ENCODE measurements around the gene GOLGA1.

GOLGA1 gene

DNA sequence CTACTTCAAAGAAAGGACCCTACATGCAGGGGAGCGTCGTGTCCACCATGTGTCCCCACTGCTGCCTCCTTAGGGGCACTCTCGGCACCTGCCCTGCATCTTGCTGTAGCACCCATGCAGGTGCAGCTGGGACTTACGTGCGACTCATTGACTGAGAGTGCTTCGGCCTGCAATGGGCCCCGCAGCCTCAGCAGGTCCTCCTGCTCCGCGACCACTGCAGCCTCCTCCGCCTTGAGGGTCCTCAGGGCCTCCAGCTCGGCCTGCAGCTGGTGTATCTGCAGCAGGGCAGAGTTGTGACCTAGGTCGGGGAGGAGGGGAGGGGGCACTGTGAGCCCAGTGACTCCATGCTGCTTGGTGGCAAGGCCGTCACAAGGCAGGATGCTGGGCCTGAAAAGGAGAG is 51.9 kb downstream of the GOLGA1 start:
- Mint-ChIP-seq H3K27me3 (no peaks in the 10 kb centered on the region), H3K4me3 (no peak overlapping the region), H3K9me3 (no peaks in the 10 kb centered on the region), H3K4me1 (peaks cover 6% of the 10 kb centered on the region), H3K27ac (ENCODE audit: low read depth) (no peak overlapping the region), H3K36me3 (ENCODE audit: insufficient read depth) (peaks cover 27% of the 10 kb centered on the region)
- ATAC-seq (replicated peaks; ENCODE audit: extremely low read depth, poor library complexity, severe bottlenecking) (no peak), DNase-seq (ENCODE audit: low spot score in 2 of 2) (no peak)

DNA sequence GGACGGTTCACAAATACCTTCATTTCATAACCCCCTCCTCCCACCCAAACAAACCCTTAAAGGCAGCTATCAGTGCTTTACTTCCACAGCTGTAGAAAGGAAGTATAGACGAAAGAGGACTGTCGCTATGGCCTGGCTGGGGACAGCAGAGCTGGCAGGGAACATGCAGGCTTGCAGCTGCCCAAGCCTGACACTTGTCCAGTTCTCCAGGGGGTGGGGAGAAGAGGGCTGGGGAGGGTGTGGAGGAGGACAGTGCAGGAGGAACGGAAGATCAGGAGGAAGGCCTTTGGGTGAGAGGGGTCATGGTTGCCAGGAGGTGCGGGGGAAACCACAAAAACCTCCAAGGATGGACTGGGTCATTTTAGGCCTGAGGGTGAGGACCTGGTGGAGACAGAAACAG is 53.1 kb downstream of the GOLGA1 start:
- Mint-ChIP-seq H3K4me3 (no peak overlapping the region), H3K4me1 (peaks cover 6% of the 10 kb centered on the region), H3K36me3 (ENCODE audit: insufficient read depth) (peaks cover 29% of the 10 kb centered on the region), H3K27ac (ENCODE audit: low read depth) (no peak overlapping the region), H3K9me3 (no peaks in the 10 kb centered on the region), H3K27me3 (no peaks in the 10 kb centered on the region)
- ATAC-seq (replicated peaks; ENCODE audit: extremely low read depth, poor library complexity, severe bottlenecking) (no peak), DNase-seq (ENCODE audit: low spot score in 2 of 2) (no peak)

DNA sequence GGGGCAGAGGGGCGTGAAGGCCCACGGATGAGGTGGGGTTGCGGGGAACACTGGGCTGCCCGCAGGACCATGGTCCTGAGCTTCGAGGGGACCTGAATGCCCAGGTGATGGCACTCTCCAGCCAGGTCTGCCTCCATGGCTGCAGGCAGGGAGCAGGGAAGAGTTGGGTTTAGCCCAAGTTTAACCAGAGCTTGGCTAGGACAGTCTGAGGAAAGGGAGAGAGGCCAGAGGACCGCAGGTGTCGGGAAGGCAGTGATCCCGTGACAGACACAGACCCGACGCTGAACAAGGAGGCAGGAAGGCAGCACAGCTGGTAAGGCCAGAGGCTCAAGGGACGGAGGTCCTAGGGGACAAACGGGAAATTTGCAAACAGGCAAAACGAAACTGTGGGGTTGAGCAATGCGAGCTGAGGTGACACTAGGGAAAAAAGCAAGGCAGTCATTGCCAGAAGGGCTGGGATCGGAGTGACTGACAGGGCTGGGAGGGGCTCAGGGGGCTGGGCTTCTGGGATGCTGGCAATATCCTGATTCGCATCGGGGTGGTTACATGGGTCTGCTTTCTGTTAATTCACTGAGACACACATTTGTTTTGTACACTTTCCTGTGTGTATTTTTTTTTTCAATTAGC is 53.9 kb downstream of the GOLGA1 start:
- Mint-ChIP-seq H3K4me1 (peaks cover 6% of the 10 kb centered on the region), H3K36me3 (ENCODE audit: insufficient read depth) (peaks cover 29% of the 10 kb centered on the region), H3K27me3 (no peaks in the 10 kb centered on the region), H3K27ac (ENCODE audit: low read depth) (no peak overlapping the region), H3K4me3 (no peak overlapping the region), H3K9me3 (no peaks in the 10 kb centered on the region)
- DNase-seq (ENCODE audit: low spot score in 2 of 2): no peak
- ATAC-seq (replicated peaks; ENCODE audit: extremely low read depth, poor library complexity, severe bottlenecking): no peak

DNA sequence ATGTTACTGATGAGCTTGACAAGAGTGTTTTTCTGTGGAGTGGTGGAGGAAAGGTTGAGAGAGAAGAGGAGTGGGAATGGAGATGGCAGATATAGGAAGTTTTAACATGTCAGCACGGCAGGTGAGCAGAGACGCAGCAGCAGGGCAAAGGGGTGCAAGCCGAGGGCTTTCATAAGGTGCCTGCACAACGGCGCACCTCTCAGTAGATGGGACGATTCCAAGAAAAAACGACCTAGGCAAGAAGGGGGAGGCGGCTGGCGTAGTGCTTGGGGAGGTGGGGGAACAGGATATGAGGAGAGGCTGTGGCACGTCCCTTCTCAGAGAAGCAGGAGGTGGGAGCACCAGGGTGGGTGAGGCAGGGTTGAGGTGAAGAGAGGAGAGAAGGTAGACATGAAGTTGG is 54.4 kb downstream of the GOLGA1 start:
- DNase-seq (ENCODE audit: low spot score in 2 of 2) (no peak), ATAC-seq (replicated peaks; ENCODE audit: extremely low read depth, poor library complexity, severe bottlenecking) (no peak)
- Mint-ChIP-seq H3K27ac (ENCODE audit: low read depth) (no peak overlapping the region), H3K36me3 (ENCODE audit: insufficient read depth) (peaks cover 26% of the 10 kb centered on the region), H3K27me3 (no peaks in the 10 kb centered on the region), H3K4me3 (no peak overlapping the region), H3K4me1 (peaks cover 11% of the 10 kb centered on the region), H3K9me3 (no peaks in the 10 kb centered on the region)

DNA sequence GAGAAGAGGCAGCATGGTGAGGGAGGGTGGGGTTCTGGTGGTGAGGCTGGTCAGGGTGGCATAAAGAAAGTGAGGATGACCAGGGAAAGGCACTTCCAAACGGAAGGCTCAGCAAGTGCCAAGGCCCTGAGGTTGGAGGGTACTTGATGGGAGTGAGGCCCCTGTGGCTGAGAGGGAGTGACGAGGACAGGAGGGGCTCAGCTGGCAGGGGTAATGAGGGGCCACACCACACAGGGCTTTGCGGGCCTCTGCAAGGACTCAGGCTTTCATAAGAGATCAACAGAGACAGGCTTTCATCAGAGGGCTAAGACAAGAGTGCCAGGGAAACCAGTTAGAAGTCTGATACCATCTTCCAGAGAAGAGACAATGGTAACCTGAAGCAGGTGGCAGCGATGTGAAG is 55.3 kb downstream of the GOLGA1 start:
- ATAC-seq (replicated peaks; ENCODE audit: extremely low read depth, poor library complexity, severe bottlenecking) (no peak), DNase-seq (ENCODE audit: low spot score in 2 of 2) (no peak)
- no peak overlapping the region for H3K27ac Mint-ChIP-seq (ENCODE audit: low read depth)
- no peak overlapping the region for H3K4me3 Mint-ChIP-seq
- H3K27me3 Mint-ChIP-seq: no peaks in the 10 kb centered on the region
- H3K9me3 Mint-ChIP-seq: no peaks in the 10 kb centered on the region
- H3K4me1 Mint-ChIP-seq: peaks cover 13% of the 10 kb centered on the region
- H3K36me3 Mint-ChIP-seq (ENCODE audit: insufficient read depth): peaks cover 22% of the 10 kb centered on the region

DNA sequence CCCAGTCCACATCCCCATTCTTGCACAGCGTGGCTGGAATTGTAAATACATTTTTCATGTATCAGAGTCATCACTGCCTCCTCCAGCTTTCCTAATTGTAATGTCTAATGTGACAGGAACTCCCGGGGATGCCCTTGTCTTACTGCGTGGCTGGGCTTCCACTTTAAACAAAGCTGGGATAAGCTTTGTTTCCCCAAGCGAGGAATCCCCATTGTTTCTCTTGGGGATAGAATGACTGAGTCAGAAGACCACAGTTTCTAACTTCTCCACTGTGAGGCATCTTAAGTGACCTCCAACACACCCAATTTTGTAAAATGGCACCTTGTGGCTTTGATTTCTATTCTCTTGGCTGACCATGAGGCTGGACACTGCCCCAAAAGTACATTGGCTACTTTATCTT is 56.5 kb downstream of the GOLGA1 start:
- Mint-ChIP-seq H3K27me3 (no peaks in the 10 kb centered on the region), H3K36me3 (ENCODE audit: insufficient read depth) (peaks cover 20% of the 10 kb centered on the region), H3K4me3 (no peak overlapping the region), H3K27ac (ENCODE audit: low read depth) (no peak overlapping the region), H3K4me1 (peaks cover 13% of the 10 kb centered on the region), H3K9me3 (no peaks in the 10 kb centered on the region)
- ATAC-seq (replicated peaks; ENCODE audit: extremely low read depth, poor library complexity, severe bottlenecking) (no peak), DNase-seq (ENCODE audit: low spot score in 2 of 2) (no peak)

DNA sequence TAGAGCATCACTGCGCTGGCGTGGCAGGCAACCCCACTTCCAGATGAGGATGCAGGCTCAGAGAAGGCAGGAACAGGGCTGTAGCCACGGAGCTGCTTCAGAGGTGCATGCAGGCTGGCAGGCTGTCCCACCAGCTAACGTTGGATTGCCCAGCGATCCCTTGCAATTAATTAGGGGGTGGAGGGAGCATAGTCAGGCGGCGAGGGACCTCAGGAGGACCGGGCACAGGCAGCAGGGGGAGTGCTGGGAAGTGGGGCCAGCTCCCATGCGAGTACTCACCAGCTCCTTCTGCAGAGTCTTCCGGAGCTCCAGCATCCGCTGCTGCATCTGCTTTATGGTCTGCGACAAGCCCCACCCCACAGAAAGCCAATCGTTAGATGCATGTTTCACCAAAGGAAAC is 58.7 kb downstream of the GOLGA1 start:
- H3K27ac Mint-ChIP-seq (ENCODE audit: low read depth): no peak overlapping the region
- no peak for ATAC-seq (replicated peaks; ENCODE audit: extremely low read depth, poor library complexity, severe bottlenecking)
- H3K9me3 Mint-ChIP-seq: no peaks in the 10 kb centered on the region
- no peaks in the 10 kb centered on the region for H3K27me3 Mint-ChIP-seq
- H3K36me3 Mint-ChIP-seq (ENCODE audit: insufficient read depth): peaks cover 39% of the 10 kb centered on the region
- peaks cover 12% of the 10 kb centered on the region for H3K4me1 Mint-ChIP-seq
- DNase-seq (ENCODE audit: low spot score in 2 of 2): no peak
- no peak overlapping the region for H3K4me3 Mint-ChIP-seq

DNA sequence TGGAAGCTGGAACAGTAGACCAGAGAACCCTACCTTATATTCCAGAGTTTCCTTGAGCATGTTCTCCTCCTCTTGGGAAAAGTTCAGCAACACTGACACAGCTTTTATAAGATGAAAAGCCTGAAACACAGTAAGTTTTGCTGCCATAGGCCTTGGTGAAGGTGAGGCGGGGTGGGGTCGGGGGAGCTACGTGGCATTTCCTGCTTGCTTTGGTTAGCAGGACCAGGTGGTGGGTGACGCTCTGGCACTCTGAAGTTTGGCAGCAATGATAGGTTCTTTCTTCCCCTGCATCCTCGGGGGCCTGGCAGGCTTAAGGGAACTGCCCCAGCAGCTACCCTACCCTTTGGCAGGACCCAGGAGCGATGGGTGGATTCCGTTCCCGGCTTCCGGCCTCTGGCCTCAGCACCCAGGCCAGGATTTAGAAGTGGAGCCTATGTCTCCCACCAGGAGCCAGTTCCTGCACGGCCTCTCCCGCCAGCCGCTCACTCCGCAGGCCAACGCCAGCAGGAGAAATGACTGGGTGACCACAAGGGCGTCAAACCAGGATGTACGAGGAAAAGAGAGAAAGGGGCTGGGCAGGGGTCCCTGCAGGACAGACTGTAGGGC is 59.6 kb downstream of the GOLGA1 start:
- H3K27me3 Mint-ChIP-seq: no peaks in the 10 kb centered on the region
- peak overlapping the region; percentile 35 for H3K27ac Mint-ChIP-seq (ENCODE audit: low read depth)
- ATAC-seq (replicated peaks; ENCODE audit: extremely low read depth, poor library complexity, severe bottlenecking) (peak; percentile 75), DNase-seq (ENCODE audit: low spot score in 2 of 2) (no peak)
- peaks cover 18% of the 10 kb centered on the region for H3K4me1 Mint-ChIP-seq
- peaks cover 46% of the 10 kb centered on the region for H3K36me3 Mint-ChIP-seq (ENCODE audit: insufficient read depth)
- no peaks in the 10 kb centered on the region for H3K9me3 Mint-ChIP-seq
- no peak overlapping the region for H3K4me3 Mint-ChIP-seq

DNA sequence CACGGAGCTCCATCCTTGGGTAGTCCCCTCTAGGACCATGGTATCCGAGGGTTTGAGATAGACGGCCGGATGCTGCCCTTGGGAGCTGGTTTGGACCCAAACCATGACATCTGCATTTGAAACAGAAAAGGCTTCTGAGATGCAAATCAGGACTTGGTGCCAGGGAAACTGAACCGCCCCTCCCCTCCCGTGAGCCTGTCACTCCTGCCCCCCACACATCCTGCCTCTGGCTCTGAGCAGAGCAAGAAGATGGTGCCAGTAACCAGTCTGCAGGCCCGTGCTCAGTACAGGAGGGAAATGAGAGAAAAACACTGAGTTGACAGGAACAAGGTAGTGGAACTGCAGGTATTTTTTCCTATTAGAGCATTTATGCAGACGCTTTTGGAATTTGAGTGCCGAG is 60.4 kb downstream of the GOLGA1 start:
- no peaks in the 10 kb centered on the region for H3K9me3 Mint-ChIP-seq
- H3K4me3 Mint-ChIP-seq: no peak overlapping the region
- peaks cover 50% of the 10 kb centered on the region for H3K36me3 Mint-ChIP-seq (ENCODE audit: insufficient read depth)
- DNase-seq (ENCODE audit: low spot score in 2 of 2): no peak
- no peak overlapping the region for H3K27ac Mint-ChIP-seq (ENCODE audit: low read depth)
- H3K4me1 Mint-ChIP-seq: peaks cover 19% of the 10 kb centered on the region
- ATAC-seq (replicated peaks; ENCODE audit: extremely low read depth, poor library complexity, severe bottlenecking): peak; percentile 56
- no peaks in the 10 kb centered on the region for H3K27me3 Mint-ChIP-seq

DNA sequence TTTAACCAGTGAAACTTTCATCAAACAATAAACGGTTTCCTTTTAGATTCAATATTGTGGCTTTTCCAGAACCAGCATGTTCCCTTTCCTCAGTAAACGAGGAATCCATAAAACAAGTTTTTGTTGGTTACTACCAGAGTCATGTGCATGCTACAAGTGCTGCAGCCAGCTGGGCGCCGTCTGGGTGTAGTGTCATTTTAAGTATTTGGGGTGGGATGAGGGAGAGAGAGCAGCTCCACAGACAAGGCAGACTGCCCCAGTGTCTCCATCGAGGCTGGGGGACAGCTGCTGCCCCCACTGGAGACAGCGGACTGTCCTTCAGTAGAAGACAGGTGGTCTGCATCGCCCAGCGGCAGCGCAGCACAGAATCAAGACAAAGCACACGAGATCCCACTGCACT is 61.7 kb downstream of the GOLGA1 start:
- H3K27ac Mint-ChIP-seq (ENCODE audit: low read depth): no peak overlapping the region
- peaks cover 54% of the 10 kb centered on the region for H3K36me3 Mint-ChIP-seq (ENCODE audit: insufficient read depth)
- H3K9me3 Mint-ChIP-seq: no peaks in the 10 kb centered on the region
- no peak for ATAC-seq (replicated peaks; ENCODE audit: extremely low read depth, poor library complexity, severe bottlenecking)
- H3K27me3 Mint-ChIP-seq: no peaks in the 10 kb centered on the region
- no peak for DNase-seq (ENCODE audit: low spot score in 2 of 2)
- H3K4me1 Mint-ChIP-seq: peaks cover 30% of the 10 kb centered on the region
- H3K4me3 Mint-ChIP-seq: no peak overlapping the region

DNA sequence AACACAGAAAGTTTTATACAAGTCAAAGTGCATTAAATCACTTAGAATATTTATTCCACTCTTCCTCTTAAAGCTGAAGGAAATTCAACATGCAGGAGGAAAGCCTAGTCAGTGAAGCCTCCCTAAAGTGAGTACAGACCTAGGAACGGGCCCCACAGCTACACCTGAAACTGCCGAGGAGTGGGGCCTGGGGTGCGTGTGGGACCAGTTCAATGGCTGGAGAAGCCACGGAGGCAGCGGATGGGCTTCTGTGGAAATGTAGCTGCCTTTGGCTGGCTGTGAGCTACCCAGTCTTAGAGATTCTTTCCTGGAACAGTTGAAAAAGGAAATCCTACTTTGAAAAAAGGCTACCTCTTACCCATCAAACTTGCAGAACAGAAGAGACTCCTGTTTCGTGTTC is 62.4 kb downstream of the GOLGA1 start:
- H3K9me3 Mint-ChIP-seq: no peaks in the 10 kb centered on the region
- H3K4me1 Mint-ChIP-seq: peaks cover 37% of the 10 kb centered on the region
- peaks cover 56% of the 10 kb centered on the region for H3K36me3 Mint-ChIP-seq (ENCODE audit: insufficient read depth)
- no peak overlapping the region for H3K4me3 Mint-ChIP-seq
- DNase-seq (ENCODE audit: low spot score in 2 of 2): no peak
- no peaks in the 10 kb centered on the region for H3K27me3 Mint-ChIP-seq
- no peak overlapping the region for H3K27ac Mint-ChIP-seq (ENCODE audit: low read depth)
- no peak for ATAC-seq (replicated peaks; ENCODE audit: extremely low read depth, poor library complexity, severe bottlenecking)

DNA sequence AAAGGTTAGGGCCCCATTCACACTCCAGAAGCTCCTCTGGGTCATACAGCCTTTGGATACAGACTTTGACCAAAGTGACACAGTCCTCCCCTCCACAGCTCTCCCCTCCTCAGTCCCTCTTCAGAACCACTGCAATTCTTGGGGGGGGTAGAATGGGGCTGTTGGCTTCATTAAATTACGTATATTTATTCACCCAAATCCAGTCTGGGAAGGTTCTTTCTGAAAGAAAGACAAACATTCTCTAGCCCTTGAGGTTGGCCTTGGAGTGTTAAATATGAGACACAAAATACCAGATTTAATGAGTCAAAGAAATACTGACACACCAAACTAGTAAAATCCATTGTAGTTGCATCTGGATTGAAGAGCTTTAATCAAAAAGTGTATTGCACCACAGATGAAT is 62.9 kb downstream of the GOLGA1 start:
- H3K4me3 Mint-ChIP-seq: no peak overlapping the region
- DNase-seq (ENCODE audit: low spot score in 2 of 2) (no peak), ATAC-seq (replicated peaks; ENCODE audit: extremely low read depth, poor library complexity, severe bottlenecking) (no peak)
- no peaks in the 10 kb centered on the region for H3K9me3 Mint-ChIP-seq
- H3K27me3 Mint-ChIP-seq: no peaks in the 10 kb centered on the region
- H3K36me3 Mint-ChIP-seq (ENCODE audit: insufficient read depth): peaks cover 59% of the 10 kb centered on the region
- H3K27ac Mint-ChIP-seq (ENCODE audit: low read depth): no peak overlapping the region
- peaks cover 42% of the 10 kb centered on the region for H3K4me1 Mint-ChIP-seq

DNA sequence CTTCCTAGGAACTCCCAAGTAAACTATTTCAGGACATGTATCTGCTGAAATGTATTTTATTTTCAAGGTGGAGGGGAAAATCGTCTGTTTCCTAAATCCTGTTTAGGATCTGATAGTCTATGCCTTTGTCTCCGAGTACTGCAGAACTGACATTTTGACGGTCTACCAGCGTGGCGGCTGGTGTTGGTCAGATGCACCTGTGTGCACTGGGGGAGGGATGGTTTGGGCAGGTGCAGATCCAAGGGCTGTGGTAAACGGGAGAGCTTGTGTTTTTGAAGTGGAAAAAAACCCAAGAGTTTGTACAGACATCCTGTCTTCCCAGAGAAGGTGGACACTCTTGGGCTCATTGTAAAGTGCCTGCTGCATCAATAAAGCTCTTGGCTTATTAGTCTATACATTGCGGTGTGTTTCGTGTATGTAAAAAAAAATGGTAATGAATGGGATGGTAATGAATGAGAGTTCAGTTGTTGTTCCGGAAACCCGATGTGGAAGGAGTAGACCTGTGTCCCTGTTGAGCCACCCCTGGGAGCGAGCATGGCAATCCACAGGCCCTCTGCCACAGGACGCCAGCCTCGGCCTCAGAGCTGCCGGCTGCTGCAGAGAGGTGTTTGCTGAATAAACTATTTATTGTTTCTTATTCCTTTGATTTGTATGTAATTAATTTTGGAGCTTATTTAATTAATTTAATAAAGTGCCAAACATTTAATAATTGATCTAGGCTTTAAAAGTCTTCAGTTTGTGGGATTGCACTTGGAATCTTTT is 63.7 kb downstream of the GOLGA1 start:
- peaks cover 66% of the 10 kb centered on the region for H3K36me3 Mint-ChIP-seq (ENCODE audit: insufficient read depth)
- ATAC-seq (replicated peaks; ENCODE audit: extremely low read depth, poor library complexity, severe bottlenecking) (no peak), DNase-seq (ENCODE audit: low spot score in 2 of 2) (no peak)
- no peaks in the 10 kb centered on the region for H3K9me3 Mint-ChIP-seq
- no peak overlapping the region for H3K4me3 Mint-ChIP-seq
- peak overlapping the region; percentile 2 for H3K27ac Mint-ChIP-seq (ENCODE audit: low read depth)
- peaks cover 50% of the 10 kb centered on the region for H3K4me1 Mint-ChIP-seq
- H3K27me3 Mint-ChIP-seq: no peaks in the 10 kb centered on the region
